ENCODE results near the gene PLCB3.
A peak's percentile ranks its signal among the peaks of the same experiment; 100 is the strongest.

PLCB3 gene

GRCh38 chr11:64248578-64248977 lies 2.8 kb upstream of the PLCB3 start:
- no peak for DNase-seq (ENCODE audit: low read depth)
- TF ChIP-seq CTCF (IDR thresholded peaks at IDR 0.05; ENCODE audit: low read depth, low read length, missing control alignments) = no peak
- in situ Hi-C loops (cut with HindIII; ENCODE audit: low sequenced_read_pairs) = no loop called here
- H3K4me3 ChIP-seq (ENCODE audit: low read depth, low read length) = no peak overlapping the region

- in situ Hi-C loops (cut with HindIII; ENCODE audit: low sequenced_read_pairs) = no loop called here
- no peak for TF ChIP-seq CTCF (IDR thresholded peaks at IDR 0.05; ENCODE audit: low read depth, low read length, missing control alignments)
- DNase-seq (ENCODE audit: low read depth) = no peak
- no peak overlapping the region for H3K4me3 ChIP-seq (ENCODE audit: low read depth, low read length)
These were observed 2.3 kb upstream of the PLCB3 start for GRCh38 chr11:64249038-64249437.

GRCh38 chr11:64249563-64250414 lies 1.5 kb upstream of the PLCB3 start:
- in situ Hi-C loops (cut with HindIII; ENCODE audit: low sequenced_read_pairs) = no loop called here
- TF ChIP-seq CTCF (IDR thresholded peaks at IDR 0.05; ENCODE audit: low read depth, low read length, missing control alignments) = no peak
- DNase-seq (ENCODE audit: low read depth) = no peak
- no peak overlapping the region for H3K4me3 ChIP-seq (ENCODE audit: low read depth, low read length)

GRCh38 chr11:64250415-64251015 lies 815 bp upstream of the PLCB3 start:
- no peak for TF ChIP-seq CTCF (IDR thresholded peaks at IDR 0.05; ENCODE audit: low read depth, low read length, missing control alignments)
- in situ Hi-C loops (cut with HindIII; ENCODE audit: low sequenced_read_pairs) = no loop called here
- DNase-seq (ENCODE audit: low read depth) = no peak
- H3K4me3 ChIP-seq (ENCODE audit: low read depth, low read length) = peak overlapping the region; percentile 50

GRCh38 chr11:64251753-64252002 lies 348 bp downstream of the PLCB3 start:
- TF ChIP-seq CTCF (IDR thresholded peaks at IDR 0.05; ENCODE audit: low read depth, low read length, missing control alignments) = no peak
- no peak for DNase-seq (ENCODE audit: low read depth)
- in situ Hi-C loops (cut with HindIII; ENCODE audit: low sequenced_read_pairs) = no loop called here
- peak overlapping the region; percentile 50 for H3K4me3 ChIP-seq (ENCODE audit: low read depth, low read length)

GRCh38 chr11:64252003-64252872 lies 908 bp downstream of the PLCB3 start:
- DNase-seq (ENCODE audit: low read depth) = no peak
- H3K4me3 ChIP-seq (ENCODE audit: low read depth, low read length) = peak overlapping the region; percentile 50
- in situ Hi-C loops (cut with HindIII; ENCODE audit: low sequenced_read_pairs) = no loop called here
- peak; percentile 49 for TF ChIP-seq CTCF (IDR thresholded peaks at IDR 0.05; ENCODE audit: low read depth, low read length, missing control alignments)
